Brain pericyte (primary cell): ENCODE results near the gene TMEM240.
"Not testable (repeated sequence)": the region's sequence is repeated elsewhere in the genome, so short reads cannot be mapped to it uniquely, and the experiment has no call there.

ENCODE experiments used
- DNase-seq: peaks from one replicate; pipeline ENCODE4 v3.0.0-alpha.2; 2012; ENCODE audit warnings: low read depth, low spot score

TMEM240 gene

GRCh38 chr1:1557688-1558087 is 17.3 kb upstream of the TMEM240 start:
- not testable (repeated sequence) for DNase-seq

GRCh38 chr1:1556961-1557360 is 16.5 kb upstream of the TMEM240 start:
- DNase-seq, result not testable (repeated sequence)

GRCh38 chr1:1556505-1556904 is 16.1 kb upstream of the TMEM240 start:
- DNase-seq, result no peak

GRCh38 chr1:1554926-1555915 is 14.8 kb upstream of the TMEM240 start:
- no peak for DNase-seq

GRCh38 chr1:1554550-1554925 is 14.1 kb upstream of the TMEM240 start:
- DNase-seq, result no peak

GRCh38 chr1:1553821-1554494 is 13.5 kb upstream of the TMEM240 start:
- DNase-seq, result no peak

GRCh38 chr1:1552263-1552639 is 11.8 kb upstream of the TMEM240 start:
- no peak for DNase-seq

DNA sequence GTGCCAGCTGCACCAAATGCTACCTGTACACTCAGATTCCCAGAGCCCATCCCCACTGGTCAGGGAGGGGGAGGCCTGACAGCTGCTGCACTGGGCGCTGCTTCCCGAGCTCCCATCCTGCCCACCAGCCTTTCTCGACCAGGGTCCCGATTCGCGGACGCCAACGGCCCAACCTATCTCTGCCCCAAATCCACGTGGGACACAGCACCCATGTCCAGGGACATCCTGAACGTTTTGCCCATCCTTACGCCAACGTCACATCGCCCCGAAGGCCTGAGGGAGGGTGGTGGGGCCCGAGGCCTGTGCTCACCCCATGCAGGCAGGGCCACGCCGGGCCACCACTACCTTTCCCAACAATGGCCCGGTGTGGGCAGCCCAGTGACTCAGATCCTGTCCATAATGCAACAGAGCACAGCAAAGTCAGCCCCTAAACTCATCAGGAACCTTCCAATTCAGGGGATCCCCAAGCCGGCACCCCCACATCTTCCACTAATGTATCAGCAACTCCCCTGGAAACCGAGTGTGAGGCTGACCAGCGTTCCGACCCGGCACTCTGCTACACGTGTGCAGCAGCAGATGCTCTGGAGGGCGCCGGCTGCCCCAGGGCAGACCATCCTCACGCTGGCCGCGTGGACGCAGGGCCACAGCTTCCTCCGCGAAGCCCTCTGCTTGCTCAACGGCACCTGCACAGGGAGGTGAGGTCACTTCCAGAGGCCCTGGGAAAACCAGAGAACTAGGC is 11.3 kb upstream of the TMEM240 start:
- DNase-seq, result no peak

- peak; percentile 72 for DNase-seq
Observed at GRCh38 chr1:1550591-1551432, 10.4 kb upstream of the TMEM240 start.

- DNase-seq, result no peak
Observed at GRCh38 chr1:1550087-1550486, 9.7 kb upstream of the TMEM240 start.

DNA sequence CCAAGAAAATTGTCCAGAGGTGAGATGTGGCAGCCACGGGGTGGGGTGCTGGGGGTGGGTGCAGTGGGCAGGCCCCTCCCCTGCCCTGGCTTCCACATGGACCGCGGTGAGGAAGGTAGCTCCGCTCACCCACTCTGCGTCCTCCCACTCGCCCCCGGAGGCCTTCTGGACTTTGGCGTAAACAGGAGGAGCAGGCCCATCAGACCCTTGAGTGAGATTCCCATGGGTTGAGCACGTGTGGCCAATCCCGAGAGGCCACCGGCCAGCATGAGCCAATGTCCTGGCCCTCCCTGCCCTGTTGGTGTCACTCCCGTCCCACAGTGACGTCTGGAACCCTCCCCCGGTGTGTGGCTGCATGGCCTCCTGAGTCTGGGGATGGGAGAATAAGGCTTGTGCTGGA is 8.2 kb upstream of the TMEM240 start:
- DNase-seq, result no peak

- no peak for DNase-seq
Observed at GRCh38 chr1:1547476-1547875, 7.1 kb upstream of the TMEM240 start.

DNA sequence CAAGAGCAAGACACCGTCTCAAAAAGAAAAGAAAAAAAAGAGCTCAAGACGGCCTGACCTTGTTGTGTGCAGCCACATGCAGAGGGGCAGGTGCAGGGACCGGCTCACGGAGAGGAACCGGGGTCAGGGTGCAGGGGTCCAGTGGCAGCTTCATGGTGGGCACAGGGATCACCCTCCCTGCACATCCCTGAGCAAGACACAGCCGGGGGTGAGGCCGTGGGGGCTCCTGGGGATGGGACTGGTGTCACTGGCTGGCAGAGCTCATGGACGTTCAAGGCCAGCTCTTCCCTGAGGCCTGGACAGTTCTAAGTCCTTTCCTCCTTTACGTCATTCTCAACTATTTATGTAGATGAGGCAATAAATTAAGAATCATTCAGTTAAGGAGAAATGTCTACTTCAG is 6.6 kb upstream of the TMEM240 start:
- no peak for DNase-seq

- no peak for DNase-seq
Observed at GRCh38 chr1:1545946-1546737, 5.7 kb upstream of the TMEM240 start.

DNA sequence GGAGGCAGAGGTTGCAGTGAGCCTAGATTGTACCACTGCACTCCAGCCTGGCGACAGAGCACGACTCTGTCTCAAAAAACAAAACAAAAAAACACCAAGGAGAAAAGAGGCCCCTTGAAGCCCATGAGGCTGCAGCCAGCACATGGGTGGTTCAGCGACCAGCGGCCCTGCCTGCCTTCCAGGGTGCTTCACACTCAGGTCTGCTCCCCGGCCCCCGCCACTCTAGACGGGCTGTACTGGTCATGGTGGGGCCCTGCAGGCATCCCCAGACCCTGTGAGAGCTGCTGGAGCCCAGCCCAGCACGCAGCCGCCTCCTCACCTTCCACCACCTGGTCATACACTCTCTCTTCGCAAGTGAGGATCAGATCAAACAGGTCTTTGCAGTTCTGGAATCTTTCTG is 4.1 kb upstream of the TMEM240 start:
- no peak for DNase-seq

DNA sequence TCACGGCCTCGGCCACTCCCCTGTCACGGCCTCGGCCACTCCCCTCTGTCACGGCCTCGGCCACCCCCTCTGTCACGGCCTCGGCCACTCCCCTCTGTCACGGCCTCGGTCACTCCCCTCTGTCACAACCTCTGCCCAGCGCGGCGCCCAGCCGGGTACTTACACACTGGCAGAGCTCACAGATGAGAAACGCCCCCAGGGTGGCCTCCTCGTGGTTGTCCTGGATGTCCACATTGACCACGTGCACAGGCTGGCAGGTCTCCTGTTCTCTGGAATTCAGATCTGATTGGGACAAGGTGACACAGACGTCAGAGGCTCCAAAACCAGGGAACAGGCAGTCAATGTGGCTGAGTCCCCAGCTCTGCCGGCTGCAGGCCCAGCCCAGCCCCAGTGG is 3.3 kb upstream of the TMEM240 start:
- no peak for DNase-seq

- no peak for DNase-seq
Observed at GRCh38 chr1:1542766-1543705, 2.6 kb upstream of the TMEM240 start.

DNA sequence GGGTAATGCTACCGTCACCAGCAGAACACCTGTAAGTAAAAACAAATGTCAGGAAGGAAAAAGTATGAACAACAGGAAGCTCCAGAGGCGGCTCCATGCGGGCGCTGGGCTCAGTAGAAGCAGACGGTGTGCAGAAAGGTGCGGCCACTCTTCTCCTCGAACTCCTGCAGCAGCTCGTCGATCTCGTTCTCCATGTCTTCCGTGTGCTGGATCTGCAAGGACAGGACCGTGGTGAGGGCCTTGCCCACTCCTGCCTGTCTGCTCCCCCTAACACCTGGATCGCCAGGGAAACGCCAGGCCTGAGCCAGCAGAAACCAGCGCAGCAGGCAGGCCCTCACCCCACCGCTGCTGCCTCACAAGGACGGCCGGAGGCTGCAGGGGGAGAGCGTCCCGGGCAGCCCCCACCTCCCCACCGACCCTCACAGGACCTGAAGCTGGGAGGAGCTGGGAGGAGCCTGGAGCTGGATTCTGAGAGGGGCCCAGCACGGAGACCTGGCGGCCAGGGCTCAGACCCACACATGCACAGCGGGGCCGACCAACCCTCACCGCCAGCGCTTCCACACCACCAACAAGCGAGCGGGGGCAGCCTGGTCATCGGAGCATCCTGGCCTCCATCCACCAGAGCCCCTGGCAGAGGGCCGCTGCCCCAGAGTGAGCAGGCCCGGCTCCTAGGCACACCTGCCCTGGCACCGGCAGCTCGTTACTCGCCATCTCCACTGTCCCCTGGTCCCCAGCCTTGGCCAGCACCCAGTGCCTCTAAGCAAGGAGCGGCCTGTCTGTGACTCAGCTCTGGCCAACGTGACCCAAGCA is 1.7 kb upstream of the TMEM240 start:
- DNase-seq, result no peak
